ENCODE results near the gene PLCXD1. TPM values are rescaled to one million over a fixed set of nuclear protein-coding genes. Genes with fewer than 3 reads are reported as not detected.
"Not testable (repeated sequence)": the region's sequence is repeated elsewhere in the genome, so short reads cannot be mapped to it uniquely, and the experiment has no call there.

Gene PLCXD1
- total RNA-seq, 1 donor from 2014 or later, result 6.8 TPM

DNA sequence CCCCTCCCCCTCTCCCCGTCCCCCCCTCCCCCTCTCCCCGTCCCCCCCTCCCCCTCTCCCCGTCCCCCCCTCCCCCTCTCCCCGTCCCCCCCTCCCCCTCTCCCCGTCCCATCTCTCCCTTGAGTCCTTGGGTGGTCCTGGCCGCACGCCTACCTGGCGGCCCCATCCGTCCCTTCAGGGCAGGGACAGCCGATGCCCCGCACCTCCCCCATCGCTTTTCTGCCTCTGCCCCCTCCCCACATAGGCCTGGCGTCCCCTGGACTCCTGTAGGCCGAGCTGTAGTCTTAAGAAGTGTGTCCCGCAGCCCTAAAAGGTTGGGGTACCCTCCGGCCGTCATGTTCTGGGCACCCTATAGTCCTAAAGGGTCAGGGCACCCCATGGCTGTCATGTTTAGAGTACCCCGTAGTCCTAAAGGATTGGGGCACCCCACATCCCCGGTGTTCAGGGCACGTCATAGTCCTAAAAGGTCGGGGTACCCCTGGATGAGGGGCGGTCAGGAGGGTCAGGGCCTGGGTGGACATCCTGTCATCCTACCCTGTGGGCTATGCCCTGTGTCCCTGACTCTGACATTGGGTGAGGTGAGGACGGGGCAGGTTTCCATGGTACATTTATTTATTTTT, 48.2 kb downstream of the PLCXD1 start:
- DNase-seq, result no peak
- intact Hi-C loops (cut with micrococcal nuclease), result no loop called here
- ATAC-seq, result no peak

DNA sequence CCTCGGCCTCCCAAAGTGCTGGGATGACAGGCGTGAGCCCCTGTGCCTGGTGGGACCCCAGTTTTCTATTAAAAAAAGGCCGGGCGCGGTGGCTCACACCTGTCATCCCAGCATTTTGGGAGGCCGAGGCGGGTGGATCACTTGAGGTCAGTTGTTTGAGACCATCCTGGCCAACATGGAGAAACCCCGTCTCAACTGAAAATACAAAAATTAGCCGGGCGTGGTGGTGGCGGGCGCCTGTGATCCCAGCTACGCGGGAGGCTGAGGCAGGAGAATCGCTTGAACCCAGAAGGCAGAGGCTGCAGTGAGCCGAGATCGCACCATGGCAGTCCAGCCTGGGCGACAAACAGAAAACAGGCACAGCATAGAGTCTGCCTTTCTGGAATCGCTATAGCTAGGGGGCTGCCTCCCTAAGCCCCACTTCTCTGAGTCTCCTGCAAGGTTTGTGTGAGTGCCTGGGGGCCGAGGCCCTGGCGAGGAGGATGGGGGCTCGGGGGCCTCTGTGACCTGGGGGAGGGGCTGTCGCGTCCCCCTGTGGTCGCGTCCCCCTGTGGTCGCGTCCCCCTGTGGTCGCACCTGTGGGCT, 49.1 kb downstream of the PLCXD1 start:
- DNase-seq; ATAC-seq; intact Hi-C loops (cut with micrococcal nuclease): not testable (repeated sequence)

DNA sequence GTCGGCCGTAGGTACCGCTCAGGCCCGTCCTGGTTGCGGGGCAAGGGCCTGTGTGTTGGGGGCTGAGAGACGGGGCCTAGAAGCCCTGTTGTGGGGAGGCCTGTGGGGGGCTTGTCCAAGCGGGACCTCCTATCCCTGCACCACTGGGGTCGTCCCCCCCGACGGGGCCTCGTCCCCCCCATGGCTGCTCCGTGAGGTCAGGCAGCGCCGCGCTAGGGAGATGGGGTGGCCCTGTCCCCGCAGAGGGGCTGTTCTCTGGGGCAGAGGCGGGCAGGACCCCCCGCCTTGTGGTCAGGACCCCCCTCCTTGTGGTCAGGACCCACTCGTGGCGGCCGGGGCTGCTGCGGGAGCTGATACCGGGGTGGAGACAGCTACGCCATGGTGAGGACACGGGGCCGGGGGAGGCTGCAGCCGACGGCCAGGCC, 49.6 kb downstream of the PLCXD1 start:
- DNase-seq (peak; percentile 25), ATAC-seq (peak; percentile 17)
- intact Hi-C loops (cut with micrococcal nuclease), result no loop called here

DNA sequence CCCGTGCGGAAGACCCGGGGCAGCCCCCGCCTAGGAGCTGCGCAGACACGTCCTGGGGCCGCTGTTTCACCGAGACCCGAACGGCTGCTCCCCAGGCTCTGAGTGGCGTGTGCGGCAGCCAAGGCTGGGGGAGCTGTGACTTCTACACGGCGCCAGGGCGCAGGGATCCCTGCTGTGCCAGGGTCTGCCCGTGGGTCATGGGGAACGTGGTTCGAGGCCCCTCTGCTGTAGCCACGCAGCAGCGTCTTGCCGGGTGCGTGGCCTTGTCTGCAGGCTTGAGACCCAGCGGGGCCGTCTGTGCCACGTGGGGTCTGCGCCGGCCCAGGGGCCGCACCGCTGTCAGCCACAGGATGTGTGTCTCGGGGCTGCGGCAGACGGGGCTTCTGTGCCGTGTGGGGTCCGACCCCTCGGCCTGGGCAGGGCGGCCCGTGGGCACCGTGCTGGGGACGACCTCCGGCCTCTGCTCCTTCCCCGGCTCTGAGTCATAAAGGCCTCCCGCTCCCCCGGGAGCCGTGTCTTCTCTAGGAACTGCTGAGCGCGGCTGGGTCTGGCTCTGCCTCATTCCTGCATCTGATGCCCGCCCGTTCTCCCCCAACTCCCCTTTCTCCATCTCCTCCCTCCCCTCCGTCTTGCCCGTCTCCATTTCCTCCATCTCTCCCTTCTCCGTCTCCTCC, 50.1 kb downstream of the PLCXD1 start:
- intact Hi-C loops (cut with micrococcal nuclease), result no loop called here
- DNase-seq, result peak; percentile 58
- ATAC-seq, result peak; percentile 59

DNA sequence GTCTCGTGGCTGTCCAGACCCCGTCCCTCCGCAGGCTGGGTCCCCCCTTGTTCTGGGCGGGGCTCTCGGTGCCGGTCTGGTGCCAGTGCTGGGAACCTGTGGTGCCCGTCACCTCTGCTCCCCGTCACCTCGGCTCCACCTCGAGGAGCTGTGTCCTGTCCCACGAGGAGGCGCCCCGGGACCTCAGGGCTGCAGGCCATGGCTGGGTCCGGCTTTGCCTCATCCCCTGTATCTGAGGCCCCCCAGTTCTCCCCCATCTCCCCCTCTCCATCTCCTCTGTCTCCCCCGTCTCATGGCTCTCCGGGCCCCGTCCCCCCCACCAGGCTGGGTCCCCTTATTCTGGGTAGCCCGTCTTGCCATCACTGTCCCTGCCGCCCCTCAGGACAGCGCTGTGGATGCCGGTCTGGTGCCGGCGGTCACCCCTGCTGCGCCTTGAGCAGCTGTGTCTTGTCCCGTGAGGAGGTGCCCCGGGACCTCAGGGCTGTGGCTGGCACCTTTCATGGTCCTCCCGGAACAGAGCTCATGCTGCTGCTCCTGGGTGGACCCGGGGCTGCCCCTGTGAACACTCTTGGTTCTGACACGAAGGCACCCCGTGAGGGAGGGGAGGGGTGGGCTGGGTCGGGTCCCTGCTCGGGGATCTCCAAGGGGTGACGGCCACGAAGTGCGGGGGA, 50.8 kb downstream of the PLCXD1 start:
- peak; percentile 22 for DNase-seq
- ATAC-seq, result peak; percentile 48
- intact Hi-C loops (cut with micrococcal nuclease), result no loop called here

DNA sequence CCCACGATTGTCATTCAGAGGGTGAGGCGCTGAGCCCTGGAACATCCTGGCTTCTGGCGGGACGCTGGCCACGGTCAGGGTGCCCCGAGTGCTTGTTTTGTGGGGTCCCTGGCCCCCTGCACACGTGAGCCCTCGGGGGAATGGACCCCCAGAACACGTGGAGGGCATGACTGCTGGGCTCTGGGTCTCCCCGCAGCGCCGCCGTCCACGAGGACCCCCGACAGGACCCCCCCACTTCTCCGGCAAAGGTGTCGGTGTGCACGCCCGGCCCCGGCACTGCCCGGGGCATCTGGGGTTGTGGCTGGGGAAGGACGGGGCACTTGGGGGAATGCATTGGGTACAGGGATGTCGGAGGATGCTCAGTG, 51.3 kb downstream of the PLCXD1 start:
- peak; percentile 21 for DNase-seq
- ATAC-seq, result no peak
- intact Hi-C loops (cut with micrococcal nuclease), result no loop called here

DNA sequence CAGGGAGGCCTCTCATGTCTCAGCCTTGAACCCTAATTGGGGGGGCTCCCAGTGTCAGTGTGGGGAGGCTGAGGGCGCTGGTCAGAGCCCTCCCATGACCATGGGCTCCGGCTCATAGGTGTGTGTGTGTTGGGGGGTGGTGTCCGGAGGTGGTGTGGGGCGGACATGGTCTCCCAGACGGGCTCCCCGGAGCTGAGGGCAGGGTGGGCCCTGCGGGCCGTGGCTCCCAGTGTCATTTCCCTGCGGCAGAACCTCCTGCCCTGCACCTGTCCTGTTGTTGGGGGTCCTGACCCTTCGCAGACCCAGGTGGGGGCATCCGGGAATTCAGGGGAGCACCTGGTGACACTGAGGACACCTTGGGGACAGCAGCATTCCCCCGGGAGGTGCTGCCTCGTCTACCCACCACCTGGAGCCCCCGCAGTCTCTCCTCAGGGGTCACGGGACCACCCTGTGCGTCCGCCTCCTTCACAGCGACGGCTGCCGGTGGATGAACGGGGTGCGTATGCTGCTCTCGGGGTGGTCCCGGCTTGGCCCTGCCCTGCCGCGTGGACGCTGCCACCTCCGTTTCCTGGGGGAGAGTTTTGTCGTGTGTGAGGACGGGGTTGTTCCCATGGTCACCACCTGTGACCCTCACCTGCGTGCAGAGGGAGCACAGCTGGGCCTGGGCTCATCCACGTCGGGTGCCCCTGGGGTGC, 51.9 kb downstream of the PLCXD1 start:
- no peak for ATAC-seq
- intact Hi-C loops (cut with micrococcal nuclease), result no loop called here
- DNase-seq, result peak; percentile 28

DNA sequence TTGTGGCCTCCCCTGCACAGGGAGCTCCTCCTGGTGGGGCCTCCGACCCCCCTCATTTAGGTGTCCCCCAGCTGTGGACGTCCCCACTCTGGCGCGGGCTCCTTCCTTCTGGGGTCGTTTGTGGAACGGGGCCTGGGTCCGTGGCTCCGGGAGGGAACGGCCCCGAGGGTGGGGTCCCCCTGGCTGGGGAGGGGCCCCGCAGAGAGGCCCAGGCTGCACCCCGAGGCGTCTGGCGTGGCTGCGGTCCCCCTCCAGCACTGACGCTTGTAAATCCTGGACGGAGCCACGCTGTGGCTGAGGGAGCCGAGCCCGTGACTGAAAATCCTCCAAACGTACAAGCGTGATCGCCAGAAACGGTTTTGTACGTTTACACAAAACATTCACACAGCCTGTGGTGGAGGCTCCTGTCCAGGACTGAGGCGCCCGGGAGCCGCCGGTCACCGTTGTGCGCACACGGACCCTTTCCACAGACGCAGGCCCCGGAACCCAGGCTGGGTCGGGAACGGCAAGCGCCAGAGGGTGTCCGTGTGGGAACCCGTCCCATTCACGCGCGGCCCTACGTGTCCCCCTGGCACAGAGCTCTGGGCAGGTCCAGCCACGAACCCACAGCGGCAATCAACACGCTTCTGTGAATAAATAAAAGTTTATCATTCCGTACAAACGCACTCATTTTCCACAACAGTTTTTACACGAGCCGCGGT, 52.6 kb downstream of the PLCXD1 start:
- intact Hi-C loops (cut with micrococcal nuclease), result no loop called here
- ATAC-seq, result no peak
- DNase-seq, result peak; percentile 18

DNA sequence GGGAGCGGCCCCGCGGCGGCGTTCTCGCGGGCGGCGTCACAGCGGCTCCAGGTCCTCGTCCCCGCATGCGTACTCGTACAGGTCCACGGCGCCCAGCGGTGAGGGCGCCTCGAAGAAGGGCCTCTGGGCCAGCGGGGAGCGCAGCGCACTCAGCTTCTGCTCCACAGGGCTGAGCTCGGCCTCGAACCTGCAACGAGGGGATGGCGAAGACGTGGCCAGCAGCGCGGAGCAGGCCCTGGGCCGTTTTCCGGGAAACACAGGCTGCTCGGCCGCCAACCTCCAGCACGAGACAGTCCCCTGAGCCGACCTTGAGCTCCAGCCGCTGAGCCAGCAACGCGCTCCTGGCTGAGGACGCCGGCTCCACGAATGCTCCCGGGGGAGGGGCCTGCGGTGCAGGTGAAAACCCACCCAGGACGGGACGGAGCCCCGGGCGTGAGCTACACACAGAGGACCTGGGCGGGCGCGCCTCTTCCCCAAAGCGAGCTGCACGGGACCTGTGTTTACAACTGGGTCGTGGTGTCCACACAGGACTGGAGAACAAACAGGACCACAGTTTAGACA, 53.2 kb downstream of the PLCXD1 start:
- intact Hi-C loops (cut with micrococcal nuclease), result no loop called here
- ATAC-seq, result no peak
- DNase-seq, result peak; percentile 37

DNA sequence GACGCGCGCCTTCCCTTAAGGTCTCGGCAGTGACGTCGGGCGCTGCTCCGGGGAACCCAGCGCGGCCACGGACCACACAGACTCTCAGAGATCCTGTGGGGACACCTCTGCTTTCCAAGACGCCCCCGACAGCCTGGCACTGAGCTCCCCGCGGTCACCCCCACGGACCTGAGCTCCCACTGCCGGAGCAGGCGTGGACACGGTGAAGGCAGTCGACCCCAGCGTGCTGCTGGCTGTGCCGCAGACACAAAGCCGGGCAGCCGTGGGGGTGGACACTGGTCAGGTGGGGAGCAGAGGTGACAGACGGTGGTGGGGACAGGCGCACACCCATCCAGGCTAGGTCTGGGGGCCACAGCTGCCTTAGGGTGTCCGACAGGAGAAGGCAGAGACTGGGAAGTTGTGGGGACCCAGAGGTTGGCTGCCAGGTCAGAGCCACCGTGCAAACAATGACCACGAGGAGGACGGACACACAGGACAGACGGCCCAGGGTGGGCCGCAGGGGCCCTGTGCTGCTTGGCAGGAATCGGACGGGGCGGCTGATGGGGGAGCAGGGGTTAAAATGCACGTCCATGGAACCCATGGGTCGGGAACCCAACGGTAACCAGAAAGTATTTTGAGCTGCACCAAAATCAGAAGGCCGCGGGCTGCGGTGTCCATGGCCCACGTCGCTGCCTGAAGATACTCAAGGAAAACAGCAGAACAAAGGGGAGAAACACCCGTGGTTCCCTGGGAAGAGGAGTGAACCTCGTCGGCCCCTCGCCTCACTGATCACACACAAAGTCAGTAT, 54.0 kb downstream of the PLCXD1 start:
- DNase-seq (peak; percentile 25), ATAC-seq (no peak)
- intact Hi-C loops (cut with micrococcal nuclease), result no loop called here

DNA sequence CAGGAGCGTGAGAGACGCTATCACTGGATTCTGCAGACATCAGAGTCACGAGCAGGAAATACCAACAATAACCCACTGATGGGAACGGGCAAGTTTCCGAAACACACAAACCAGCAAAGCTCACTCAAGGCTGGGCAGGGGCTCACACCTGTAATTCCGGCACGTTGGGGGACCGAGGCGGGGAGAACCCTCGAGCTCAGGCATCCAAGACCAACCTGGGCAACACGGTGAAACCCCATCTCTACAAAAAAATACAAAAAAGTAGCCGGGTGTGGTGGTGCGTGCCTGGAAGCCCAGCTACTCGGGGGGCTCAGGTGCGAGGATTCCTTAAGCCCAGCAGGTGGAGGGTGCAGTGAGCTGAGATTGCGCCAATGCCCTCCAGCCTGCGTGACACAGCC, 54.6 kb downstream of the PLCXD1 start:
- DNase-seq (peak; percentile 16), ATAC-seq (no peak)
- intact Hi-C loops (cut with micrococcal nuclease), result no loop called here

DNA sequence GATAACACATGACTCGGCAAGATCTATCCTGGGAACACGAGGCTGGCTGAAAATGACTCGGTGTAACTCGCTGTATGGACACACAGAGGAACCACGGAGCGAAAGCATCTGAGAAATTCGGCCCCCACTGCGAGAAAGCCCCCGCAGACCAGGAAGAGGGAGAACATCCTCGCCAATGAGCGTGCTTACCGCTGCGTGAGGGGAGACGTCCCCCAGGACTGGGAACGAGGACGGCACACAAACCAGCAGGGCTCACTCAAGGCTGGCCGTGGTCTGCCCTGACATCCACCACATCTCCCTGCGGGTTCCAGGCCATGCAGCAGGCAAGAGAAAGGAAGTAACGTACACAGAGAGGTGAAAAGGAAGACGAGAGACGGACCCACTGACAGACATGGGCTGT, 55.0 kb downstream of the PLCXD1 start:
- intact Hi-C loops (cut with micrococcal nuclease), result no loop called here
- DNase-seq (peak; percentile 19), ATAC-seq (no peak)

DNA sequence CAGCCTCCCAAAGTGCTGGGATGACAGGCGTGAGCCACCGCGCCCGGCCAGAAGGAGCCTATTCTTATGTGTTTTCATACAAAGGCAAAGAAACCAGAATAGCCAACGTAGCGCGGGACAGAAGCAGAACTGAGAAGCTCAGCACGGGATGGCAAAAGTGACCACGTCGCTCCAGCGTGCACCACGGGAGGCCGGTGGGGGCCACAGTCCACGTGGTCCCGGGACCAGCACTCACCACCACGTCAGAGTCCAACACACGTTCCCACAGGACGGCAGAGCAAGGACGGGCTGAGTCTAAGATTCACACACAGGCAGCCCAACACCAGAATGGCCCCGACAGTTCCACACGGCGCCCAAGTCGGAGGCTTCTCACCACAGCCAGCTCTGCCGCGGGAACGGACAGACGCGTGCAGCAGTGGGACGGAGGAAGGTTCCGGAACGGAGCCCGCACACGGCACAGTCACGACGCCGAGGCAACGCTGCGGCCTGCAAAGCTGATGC, 56.2 kb downstream of the PLCXD1 start:
- intact Hi-C loops (cut with micrococcal nuclease), result no loop called here
- DNase-seq, result peak; percentile 23
- ATAC-seq, result no peak

DNA sequence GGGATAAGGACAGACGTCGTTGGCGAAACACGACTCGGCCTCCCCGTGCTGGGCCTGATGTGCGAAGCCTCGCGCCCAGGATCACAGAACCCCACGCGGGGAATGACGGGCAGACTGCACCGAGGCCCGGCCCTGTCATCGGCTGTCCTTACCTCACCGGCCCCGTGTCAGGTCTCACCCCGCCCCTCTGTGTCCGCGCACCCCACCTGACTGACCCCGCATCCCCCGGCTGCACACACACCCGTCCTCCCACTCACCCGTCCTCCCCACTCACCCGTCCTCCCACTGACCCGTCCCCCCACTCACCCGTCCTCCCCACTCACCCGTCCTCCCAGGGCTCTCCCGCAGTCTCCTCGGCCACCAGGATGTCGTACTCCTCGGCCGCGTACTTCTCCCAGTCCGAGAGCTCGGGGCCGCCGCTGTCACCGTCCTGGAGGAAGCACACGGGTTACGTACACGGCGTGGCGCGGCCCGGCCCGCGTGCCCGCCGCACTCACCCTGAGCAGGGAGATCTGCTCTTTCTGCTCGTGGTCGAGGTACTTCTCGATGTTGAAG, 57.2 kb downstream of the PLCXD1 start:
- intact Hi-C loops (cut with micrococcal nuclease), result no loop called here
- ATAC-seq (no peak), DNase-seq (peak; percentile 22)

DNA sequence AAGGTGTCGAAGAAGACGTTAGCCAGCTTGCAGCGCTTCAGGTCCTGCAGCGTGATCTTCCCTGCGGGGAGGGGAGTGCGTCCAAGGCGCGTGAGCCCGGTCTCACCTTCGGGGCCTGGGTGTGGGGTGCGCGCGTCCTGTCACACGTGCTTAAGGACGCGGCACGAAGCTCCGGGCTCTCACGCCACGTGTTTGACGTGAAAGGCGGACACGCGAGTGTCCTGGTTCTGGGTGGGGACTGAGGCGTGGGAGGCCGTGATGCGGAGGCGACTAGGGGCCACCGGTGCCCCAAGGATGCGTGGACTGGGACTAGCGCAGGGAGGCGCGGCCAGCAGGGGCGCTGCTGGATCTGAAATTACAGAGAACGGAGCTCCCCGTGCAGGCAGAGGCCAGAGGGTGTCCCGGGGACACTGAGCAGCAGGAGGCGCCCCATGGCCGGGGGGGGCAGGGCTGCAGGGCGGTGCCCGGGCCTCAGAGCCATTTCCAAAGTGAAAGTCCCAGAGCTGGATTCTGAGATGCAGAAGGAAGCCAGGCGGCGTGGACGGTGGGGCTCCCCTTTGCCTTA, 57.7 kb downstream of the PLCXD1 start:
- ATAC-seq (no peak), DNase-seq (peak; percentile 27)
- intact Hi-C loops (cut with micrococcal nuclease), result no loop called here

DNA sequence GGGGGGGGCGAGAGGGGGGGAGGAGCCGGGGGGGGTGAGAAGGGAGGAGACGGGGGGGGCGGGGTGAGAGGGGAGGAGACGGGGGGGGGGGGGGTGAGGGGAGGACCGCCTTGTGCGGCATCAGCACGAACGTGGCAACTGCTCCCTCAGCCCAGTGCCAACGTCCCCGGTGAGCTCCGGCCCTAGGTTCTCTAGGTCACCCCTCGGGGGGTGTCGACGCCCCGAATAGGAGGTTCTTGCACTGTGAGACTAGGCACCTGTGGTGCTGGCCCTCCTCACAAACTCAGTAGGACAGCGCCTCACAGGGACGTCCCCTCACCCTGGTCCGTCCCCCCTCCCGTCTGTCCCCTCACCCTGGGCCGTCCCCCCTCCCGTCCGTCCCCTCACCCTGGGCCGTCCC, 58.9 kb downstream of the PLCXD1 start:
- ATAC-seq (no peak), DNase-seq (peak; percentile 16)
- intact Hi-C loops (cut with micrococcal nuclease), result no loop called here
